Activated CD4-positive, alpha-beta T cell treated with anti-CD3 and anti-CD28 coated beads for 1 hour (primary cell): ENCODE data around the gene ZNF800.
"Not testable (repeated sequence)": the region's sequence is repeated elsewhere in the genome, so short reads cannot be mapped to it uniquely, and the experiment has no call there.

Experiments
- DNase-seq: peaks from one replicate; pipeline ENCODE4 v3.0.0-alpha.2; 2020

ZNF800 gene, protein sequence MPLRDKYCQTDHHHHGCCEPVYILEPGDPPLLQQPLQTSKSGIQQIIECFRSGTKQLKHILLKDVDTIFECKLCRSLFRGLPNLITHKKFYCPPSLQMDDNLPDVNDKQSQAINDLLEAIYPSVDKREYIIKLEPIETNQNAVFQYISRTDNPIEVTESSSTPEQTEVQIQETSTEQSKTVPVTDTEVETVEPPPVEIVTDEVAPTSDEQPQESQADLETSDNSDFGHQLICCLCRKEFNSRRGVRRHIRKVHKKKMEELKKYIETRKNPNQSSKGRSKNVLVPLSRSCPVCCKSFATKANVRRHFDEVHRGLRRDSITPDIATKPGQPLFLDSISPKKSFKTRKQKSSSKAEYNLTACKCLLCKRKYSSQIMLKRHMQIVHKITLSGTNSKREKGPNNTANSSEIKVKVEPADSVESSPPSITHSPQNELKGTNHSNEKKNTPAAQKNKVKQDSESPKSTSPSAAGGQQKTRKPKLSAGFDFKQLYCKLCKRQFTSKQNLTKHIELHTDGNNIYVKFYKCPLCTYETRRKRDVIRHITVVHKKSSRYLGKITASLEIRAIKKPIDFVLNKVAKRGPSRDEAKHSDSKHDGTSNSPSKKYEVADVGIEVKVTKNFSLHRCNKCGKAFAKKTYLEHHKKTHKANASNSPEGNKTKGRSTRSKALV

DNA sequence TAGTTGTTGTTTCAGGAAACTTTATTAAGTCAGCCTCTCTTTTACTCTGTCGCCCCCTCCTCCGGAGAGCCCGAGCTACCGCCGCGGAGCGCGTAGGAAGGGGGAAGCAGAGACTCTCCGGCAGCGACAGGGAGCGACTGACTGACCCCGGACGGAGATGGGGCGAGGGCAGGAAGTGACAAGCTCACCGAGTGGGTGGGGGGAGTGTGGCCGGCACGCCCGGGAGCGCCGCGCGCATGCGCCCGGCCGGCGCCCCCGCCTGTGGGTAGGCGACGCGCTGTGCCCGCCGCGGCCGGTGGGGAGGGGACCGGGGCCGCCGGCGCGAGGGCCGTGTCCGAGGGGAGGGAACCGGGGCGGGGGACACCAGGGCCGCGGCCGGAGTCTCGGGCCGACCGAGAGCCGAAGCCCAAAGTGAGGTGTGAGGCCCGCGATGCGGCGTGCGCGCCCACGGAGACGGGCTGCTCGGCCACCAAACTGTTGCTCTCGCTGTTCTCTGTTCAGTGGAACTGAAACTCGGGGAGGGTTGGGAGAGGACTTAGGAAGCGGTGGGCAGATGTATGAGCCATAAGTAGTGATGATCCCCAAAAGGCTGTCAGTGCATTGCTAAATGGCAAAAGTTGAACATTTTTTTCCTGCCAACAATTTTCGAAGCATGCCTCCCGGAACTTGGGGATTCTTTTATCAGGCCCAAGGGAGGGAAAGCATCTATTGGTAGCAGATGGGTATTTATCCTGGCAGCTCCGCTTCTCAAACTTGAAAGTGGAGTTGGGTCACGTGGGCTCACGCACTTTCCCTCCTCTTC, at the start of gene ZNF800:
ZNF800 (minus strand) TSS at position 143 of the 802 bp plus-strand sequence. CDS start 1,151 bp downstream, outside the sequence.
- peak; percentile 80 for DNase-seq

DNA sequence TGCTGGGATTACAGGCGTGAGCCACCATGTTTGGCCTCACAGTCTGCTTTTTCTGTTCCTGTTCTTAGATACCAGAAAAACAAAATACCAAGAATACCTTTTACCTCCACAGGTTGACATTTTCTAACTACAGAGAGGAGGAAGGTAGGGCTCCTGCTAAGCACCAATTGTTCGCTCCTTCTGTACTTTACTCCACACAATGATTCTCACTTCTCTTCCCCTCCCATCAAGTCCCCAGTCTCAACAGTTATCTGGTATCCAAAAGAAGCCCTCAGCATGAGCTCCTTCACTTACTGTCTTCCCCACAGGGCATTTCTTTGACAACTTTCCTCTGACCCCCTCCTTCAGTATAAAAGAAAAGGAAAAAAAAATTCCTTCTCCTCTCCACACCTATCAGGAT, 47.7 kb upstream of the ZNF800 start:
- no peak for DNase-seq

DNA sequence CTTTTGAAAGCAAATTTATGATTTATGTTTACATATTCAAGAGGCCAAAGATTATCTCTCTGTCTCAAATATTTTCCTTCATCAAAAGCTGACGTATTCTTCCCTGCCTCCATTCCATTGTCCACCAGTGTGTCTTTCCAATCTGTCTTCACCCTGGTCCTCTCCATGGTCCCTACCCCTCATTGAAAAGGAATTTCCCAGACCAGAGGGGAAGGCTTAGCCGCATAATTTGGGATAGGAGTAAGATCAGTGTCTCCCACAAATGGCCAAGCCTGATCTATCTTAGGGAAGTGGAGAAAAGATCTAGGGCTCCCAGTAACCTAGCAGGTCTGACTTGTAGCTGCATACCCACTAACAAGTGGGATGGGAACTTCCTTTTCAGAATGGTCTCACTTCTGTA, 46.3 kb upstream of the ZNF800 start:
- DNase-seq: no peak

DNA sequence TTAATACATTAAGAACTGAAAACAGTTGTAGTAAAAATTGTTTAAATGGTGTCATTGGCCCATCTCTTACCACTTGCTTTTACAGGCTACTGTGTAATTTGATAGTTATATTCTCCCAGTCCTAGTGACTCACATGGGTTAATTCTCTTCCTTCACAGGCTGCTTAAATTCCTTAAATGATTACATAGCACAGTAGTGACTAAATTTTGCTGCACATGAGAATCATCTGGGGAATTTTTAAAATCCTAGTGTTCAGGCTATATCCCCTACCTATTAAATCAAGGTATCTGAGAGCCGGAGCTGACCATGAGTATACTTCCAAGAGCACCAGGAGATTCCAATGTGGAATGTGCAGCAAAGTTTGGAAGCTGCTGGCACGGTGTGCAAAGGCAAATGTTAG, 45.3 kb upstream of the ZNF800 start:
- no peak for DNase-seq

DNA sequence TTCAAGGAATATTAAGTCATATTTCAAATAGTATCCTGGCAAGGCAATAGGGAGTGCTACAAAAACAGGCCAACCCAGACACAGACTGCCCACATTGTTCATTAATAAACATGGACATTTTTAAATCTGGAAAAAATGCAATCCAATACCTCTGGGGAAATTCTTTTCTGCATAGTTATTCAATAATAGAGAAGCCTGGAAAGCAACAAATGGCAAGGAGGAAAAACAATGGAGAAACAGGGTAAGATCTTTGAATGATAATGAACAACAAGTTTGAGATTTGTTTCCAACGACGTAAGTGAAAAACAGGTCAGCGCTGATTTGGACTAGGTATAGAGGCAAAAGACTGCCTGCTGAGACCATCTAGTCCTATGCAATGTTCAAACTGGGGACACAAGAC, 44.7 kb upstream of the ZNF800 start:
- DNase-seq: no peak

DNA sequence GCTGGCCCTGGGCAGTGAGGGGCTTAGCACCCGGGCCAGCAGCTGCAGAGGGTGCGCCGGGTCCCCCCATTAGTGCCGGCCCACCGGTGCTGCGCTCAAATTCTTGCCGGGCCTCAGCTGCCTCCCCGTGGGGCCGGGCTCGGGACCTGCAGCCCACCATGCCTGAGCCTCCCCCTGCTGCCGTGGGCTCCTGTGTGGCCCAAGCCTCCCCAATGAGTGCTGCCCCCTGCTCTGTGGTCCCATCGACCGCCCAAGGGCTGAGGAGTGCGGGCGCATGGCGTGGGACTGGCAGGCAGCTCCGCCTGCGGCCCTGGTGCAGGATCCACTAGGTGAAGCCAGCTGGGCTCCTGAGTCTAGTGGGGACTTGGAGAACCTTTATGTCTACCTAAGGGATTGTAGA, 36.8 kb upstream of the ZNF800 start:
- DNase-seq: not testable (repeated sequence)

DNA sequence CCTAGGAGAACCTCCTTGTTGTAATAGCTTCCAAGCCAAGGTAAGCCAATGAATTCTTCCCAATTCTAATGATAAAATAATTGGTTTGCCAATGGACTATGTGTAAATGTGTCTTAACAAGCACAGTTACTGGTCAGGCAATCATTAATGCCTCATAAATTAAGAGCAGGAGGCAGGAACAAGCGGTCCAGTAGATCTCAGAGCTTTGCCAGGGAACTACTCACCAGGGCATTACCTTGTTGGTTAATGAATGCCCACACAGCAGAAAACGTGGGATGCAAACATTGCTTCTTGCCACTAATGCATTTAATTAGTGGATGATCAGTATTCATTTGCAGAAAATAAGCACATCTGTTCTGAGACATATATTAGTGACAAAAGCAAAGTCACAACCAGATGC, 26.7 kb upstream of the ZNF800 start:
- DNase-seq: no peak

DNA sequence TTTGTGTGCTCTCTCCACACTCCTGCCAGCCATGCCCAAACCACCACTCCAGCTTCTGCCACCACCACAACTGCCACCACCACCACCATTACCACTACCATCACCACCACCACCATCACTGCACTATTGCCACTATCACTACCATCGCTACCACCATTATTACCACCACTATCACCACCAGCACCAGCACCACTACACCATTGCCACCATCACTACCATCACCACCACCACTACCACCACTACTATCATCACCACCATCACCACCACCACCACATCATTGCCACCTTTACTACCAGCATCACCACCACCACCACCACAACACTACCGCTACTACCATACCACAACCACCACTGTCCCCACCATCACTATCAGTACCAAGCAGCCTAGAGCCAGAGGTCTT, 26.0 kb upstream of the ZNF800 start:
- DNase-seq: no peak

DNA sequence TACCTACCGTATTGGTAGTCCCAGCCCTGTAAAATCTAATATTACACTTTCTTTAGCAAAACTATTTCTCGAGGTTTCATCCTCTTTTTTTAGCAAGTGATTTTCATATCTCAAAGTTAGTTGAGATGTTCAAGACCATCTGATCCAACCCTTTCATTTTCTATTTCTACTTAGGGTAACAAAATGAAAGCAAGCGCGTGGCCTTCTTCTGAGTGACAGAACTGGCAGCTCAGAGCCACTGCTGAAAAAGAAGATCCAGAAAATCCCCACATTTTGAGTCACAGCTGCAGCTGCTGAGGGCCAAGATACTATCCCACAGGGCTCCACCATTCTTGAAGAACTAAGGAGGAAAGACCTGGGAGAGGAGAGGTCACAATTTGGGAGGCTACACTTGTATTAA, 24.8 kb upstream of the ZNF800 start:
- no peak for DNase-seq

DNA sequence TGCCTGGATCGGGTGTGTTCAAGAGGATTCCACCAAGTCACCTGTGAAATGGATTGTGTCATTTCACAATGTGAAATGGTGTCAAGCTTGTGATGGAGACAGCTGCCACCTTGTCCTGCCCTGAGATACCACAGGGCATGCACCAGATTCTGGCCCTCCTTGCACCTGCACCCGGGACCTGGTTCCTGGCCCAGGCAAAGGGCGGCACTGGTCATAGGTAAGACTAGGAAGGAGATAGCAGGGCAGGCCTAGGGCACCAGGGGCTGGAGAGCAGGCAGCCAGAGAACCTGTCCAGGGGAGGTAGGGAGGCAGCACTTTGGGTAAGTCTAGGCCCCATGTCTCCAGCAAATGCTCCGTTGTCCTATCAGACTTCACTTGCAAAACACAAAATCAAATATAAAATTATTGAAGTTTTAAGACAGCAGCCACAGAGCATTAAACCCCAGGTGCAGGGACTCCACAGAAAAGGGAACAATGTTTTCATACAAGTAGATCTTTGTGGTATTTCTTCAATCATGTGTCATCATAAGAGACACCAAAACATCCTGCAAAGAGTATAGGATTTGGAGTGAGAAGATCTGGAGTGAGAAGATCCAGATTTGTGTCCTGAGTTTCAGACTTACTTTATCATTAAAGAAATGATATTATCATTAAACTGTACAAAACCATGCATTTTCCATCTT, 22.7 kb upstream of the ZNF800 start:
- DNase-seq: no peak

DNA sequence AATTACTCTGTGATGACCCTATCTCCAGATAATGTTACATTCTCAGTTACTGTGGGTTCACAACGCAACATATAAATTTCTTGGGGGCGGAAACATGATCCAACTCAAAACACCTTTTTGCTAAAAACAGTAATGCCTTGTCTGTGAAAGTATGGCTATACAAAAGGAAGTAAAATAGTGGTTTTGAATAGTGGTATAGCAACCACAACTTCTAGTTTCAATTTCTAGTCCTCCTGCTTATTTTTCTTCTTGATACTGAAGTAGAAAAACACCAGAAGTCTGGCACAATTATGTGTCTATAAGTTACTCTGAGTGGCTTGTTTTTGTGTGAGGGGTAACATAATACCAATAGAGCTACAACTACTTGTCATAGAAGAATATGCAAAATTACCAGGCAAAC, 21.5 kb upstream of the ZNF800 start:
- DNase-seq: no peak

DNA sequence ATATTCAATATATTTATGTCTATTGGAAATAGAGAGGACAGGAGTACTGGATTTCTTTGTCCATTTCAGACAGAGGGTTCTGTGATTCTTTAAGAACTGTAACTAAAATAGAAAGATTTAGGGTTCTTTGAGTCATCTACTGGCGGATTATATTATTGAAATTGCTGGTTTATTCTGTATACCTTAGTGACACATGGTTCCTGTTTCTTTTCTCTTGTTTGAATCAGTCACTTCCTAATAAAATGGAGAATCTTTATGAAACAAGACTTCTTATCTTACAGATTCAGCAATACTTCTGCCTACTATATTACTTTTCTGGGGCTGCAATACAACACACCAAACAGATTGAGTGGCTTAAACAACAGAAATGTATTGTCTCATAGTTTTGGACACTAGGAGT, 20.8 kb upstream of the ZNF800 start:
- DNase-seq: no peak

DNA sequence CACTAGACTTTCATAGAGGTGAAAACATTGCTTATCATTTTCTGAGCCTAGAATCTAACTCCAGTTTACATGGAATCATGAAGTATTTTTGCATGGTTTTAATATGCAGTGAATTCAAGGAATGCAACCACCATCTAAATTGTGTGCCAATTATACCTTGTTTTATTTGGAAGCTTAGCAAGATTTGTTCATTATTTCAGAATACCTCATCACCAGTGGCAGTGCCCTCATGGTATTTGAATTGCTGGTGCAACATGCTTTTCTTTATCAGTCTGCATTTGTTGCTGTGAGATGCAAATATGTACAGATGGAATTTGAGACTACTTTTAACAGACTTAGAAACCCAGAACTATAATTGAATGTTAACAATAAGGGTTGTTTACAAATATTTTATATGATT, 18.7 kb upstream of the ZNF800 start:
- no peak for DNase-seq

DNA sequence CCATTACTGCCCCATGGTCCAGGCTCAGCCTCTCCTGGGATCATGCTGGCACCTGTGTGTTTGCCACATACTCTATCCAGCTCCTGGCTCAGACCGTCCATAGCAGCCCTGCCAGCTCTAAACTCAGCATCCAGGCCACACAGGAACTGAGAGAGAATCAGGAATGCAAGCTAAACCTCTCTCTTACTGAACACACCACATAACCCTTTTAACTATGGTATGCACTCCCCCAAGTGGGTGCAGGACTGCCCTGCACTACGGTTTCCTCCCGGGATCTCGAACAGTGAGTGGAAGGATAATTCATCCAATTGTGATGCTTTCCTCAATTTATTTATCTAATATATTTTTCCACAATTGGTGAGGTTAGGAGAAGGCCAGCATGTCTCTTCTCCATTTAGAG, 17.1 kb upstream of the ZNF800 start:
- no peak for DNase-seq

DNA sequence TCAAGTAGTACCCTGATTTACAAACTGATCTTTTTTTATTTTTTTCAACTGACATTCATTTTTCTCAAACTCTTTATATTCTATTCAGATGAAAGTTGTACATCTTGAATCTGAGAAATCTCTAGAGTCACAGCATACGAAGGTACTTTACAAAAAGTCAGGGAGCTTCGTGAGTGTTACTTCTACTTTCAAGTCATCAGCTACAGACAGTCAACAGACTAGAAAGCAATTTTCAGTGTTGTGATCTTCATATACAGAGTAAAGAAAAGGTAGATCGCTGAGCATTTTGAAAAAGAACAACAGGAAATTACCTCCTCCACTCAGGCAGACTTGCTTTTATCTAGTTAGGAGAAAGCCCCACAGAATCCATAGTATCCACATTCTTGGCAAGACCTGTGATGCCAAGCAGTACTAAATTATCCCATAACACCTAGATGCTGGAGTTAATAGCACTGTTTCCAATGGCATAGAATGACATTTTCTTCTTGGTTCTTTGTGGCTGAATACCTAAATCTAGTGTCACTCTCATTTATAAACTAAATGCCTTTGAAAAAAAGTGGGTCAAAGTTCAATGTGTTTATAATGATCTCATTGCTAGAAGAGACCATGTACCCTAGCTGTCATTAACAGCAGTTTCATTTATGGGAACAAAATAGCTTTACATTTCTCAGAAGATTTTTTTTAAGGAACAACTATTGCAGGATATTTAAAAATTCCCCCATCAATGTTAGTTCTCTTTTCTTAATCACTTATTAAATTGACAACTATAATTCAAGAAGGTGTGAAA, 12.0 kb upstream of the ZNF800 start:
- no peak for DNase-seq

DNA sequence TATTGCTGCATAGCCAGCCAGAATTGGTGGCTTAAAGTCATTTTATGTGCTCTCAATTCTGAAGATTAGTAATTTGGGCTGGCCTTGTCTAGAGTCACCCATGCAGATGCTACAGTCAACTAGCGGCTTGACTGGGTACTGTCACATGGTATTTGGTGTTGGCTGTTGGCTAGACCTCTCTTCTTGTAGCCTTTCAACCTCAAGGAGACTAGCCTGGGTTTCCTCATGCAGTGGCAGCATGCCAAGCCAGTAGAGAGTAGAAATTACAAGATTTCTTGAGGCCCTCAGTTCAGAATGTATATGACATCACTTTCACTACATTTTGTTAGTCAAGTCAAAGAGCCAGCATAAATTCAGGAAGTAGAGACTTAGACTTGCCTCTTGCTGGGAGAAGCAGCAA, 3.7 kb upstream of the ZNF800 start:
- DNase-seq: no peak

DNA sequence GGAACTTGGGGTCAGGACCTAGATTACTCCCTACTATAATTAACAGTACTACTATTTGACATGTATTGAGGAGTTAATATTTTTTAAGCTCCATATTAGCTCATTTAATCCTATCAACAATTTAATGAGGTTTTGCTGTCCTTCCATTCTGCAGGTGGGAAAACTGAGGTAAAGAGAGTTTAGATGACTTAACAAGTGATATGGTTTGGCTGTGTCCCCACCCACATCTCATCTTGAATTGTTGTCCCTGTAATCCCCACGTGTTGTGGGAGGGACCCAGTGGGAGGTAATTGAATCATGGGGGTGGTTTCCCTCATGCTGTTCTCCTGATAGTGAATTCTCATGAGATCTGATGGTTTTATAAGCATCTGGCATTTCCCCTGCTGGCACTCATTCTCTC, 2.6 kb upstream of the ZNF800 start:
- DNase-seq: not testable (repeated sequence)

DNA sequence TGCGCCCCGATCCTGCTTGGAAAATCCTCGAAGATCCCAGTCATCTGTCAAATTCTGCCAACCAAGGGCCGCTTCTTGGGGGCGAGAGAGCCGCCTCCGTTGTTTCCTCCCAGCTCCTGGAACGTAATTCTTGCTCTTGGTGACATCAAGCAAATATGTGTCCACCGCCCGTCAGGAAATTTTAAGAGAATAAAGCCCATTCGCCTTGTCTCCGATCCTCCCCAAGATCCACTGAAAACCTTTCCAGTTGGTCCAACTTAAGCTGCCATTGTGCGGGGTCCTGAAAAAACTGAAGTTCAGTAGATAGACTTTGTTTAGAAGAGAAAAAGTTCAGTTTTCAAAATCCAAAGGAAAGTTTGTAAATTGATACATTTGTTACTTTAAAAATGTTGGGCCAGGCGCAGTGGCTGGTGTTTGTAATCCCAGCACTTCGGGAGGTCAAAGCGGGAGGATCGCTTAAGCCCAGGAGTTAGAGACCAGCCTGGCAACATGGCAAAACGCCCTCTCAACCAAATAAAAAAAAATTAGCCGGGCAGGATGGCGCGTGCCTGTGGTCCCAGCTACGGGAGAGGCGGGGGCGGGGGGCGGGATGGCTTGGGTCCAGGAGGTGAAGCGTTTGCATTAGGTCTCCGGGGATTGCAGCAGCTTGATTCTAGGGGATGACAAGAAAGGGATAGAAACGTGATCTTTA, 1.0 kb upstream of the ZNF800 start:
- no peak for DNase-seq

DNA sequence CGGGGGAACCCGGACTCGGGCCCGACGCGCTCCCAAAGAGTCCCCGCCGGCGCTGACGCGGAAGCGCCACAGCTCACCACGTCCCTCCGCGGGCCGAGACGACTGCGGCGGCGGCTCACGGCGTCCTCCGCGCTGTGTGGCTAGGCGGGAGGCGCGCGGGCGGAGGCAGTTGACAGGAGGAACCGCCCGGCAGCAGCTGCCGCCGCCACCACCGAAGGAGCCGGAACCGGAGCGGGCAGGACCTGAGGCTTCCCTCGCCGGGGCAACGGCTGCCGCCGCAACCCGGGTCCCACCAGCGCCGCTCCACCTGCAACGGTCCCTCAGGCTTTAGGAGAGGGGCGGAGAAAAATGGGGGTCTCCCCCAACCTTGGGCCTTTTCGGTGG, 334 bp downstream of the ZNF800 start:
- DNase-seq: peak; percentile 62

DNA sequence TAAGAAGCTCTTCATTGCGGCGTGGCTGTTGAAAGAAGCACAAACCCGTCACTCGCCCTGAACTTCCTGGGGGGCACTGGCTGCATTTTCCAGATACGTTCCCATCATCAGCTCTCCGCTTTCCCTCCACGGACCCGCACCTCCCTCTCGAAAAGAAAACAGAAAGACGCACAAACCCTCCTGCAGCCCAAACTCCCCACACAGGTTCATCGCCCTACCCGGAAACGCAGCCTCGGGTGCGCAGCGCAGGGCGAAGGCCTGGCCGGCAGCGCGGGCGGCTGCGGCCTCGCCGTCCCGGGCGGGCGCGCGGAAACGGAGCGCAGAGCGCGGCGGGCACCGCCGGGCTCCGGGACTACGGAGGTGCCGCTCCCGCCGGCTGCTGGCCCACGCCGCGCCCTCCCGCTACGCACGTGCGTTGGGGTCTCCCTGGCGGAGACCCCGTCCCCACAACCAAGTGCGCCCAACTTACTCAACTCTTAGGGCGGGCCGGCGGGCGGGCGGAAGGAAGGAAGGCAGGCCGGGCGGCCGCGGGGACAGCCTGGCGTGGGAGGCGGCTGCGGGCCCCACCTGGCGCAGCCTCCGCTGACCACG, 822 bp downstream of the ZNF800 start:
- DNase-seq: peak; percentile 32
